Left hindlimb (tissue), 1 donor: ENCODE results near the gene C11orf68.

Experiments
- DNase-seq: peaks from one replicate; pipeline ENCODE4 v3.0.0-alpha.2; 2018

Gene C11orf68

GRCh38 chr11:65944191-65944590 lies 25.3 kb upstream of the C11orf68 start:
- DNase-seq, result no peak

DNA sequence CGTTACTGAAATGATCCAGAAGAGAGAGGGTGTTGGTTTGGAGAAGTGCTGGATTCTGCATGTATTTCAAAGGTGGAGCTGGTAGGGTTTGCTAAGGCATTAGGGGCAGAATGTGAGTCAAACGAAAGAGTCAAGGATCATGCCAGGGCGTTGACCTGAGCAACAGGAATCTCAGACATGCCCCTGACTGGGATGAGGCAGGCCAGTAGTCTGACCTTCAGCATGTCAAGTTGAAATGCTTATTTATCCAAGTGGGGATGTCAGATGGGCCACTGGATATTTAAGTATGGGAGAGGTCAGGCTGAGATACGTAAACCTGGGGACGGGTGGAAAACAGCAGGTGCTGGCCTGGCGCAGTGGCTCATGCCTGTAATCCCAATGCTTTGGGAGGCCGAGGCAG lies 23.7 kb upstream of the C11orf68 start:
- no peak for DNase-seq

- DNase-seq, result no peak
Observed at GRCh38 chr11:65941720-65942310, 23.0 kb upstream of the C11orf68 start.

DNA sequence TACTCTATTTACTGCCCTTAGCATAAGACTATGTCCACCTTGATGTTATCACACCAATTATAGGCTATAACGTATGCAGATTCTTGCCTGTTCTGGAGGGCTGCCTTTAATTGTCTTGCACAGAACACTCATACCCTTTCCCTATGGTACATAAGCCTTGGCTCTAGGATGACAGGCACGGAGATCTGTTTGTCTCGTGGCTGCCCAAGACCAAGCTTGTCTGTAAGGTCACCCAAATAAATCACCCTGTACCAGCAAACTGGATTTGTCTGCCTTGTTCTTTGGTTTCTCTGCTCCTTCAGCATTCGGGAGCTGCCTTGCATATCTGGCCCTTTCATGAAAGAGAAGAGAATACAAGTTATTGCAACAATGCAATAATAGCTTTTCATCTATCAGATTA lies 18.9 kb upstream of the C11orf68 start:
- no peak for DNase-seq

- DNase-seq, result no peak
Observed at GRCh38 chr11:65934014-65934413, 15.2 kb upstream of the C11orf68 start.

GRCh38 chr11:65932558-65932919 lies 13.7 kb upstream of the C11orf68 start:
- DNase-seq, result no peak

GRCh38 chr11:65931773-65932557 lies 13.1 kb upstream of the C11orf68 start:
- DNase-seq, result no peak

- DNase-seq, result no peak
Observed at GRCh38 chr11:65928667-65929066, 9.8 kb upstream of the C11orf68 start.

DNA sequence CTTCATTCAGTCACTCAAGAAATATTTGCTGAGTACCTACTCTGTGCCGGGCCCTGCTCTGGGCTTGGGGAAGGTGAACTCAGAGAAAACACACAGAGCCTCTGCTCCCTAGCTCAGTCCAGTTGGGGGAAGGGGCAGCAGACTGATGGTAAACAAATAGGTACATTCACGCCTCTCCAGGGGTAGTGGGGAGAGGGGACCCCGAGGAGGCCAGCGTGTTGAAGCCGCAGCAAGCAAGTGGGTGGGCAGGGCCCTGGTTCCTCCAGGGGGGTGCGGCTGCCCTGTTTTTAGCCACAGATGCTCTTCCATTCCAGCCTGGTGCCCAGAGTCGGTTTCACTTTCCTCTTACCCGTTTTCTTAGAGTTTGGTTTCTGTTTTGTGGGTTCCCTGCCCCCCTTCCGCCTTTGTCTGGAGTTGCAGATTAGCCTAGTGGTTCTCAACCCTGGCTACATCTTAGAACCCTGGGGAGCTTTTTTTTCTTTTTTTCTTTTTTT lies 9.1 kb upstream of the C11orf68 start:
- no peak for DNase-seq

DNA sequence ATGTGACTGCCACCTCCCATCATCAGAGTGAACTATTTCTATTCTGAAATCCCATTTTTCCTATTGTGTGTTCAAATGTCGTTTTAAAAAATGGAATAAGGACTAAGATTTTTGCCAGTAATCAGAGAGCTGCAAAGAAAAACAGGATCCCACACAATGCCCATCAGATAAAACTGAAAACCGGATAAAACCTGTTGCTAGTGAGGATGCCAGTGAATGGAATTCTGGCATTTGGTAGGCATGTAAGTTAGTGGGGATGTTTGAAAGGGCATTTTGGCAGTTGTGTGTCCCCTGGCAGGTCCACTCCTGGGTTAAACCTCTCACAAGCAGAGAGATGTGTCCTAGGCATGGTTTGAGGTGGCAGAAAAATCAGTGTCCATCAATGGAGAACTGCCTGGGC lies 6.5 kb upstream of the C11orf68 start:
- DNase-seq, result no peak

DNA sequence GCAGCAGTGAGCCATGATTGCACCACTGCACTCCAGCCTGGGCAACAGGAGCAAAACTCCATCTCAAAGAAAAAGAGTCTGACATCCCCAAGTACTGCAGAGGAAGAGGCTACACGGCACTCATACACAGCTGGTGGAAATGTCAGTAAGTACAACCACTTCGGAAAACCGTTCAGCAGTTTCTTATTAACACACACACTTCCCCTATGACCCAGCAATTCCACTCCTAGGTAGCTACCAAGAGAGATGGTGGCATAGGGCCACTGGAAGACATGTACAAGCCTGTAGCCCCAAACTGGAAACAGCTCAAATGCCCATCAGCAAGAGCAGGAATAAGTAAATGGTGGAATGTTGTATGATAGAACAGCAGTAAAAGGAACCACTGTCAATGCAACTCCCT lies 3.7 kb upstream of the C11orf68 start:
- no peak for DNase-seq

DNA sequence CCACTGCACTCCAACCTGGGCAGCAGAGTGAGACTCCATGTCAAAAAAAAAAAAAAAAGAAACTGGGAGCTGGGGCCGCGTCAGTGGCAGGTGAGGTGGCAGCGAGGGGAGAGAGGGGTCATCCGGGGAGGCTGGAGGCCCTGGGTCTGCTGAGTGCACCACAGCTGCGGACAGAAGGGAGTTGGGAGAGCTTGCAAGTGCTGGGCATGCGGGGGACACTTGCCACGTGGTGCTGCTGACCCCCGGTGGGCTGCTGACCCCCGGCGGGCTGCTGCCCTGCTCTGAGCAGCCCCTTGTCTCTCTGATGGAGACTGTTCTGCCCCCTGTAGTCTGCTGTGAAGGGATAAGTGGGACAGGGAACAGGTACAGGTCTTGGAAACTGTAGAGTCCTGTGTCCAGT lies 3.0 kb upstream of the C11orf68 start:
- DNase-seq, result no peak

- DNase-seq, result no peak
Observed at GRCh38 chr11:65921033-65921555, 2.2 kb upstream of the C11orf68 start.

- DNase-seq, result no peak
Observed at GRCh38 chr11:65920372-65920802, 1.5 kb upstream of the C11orf68 start.

DNA sequence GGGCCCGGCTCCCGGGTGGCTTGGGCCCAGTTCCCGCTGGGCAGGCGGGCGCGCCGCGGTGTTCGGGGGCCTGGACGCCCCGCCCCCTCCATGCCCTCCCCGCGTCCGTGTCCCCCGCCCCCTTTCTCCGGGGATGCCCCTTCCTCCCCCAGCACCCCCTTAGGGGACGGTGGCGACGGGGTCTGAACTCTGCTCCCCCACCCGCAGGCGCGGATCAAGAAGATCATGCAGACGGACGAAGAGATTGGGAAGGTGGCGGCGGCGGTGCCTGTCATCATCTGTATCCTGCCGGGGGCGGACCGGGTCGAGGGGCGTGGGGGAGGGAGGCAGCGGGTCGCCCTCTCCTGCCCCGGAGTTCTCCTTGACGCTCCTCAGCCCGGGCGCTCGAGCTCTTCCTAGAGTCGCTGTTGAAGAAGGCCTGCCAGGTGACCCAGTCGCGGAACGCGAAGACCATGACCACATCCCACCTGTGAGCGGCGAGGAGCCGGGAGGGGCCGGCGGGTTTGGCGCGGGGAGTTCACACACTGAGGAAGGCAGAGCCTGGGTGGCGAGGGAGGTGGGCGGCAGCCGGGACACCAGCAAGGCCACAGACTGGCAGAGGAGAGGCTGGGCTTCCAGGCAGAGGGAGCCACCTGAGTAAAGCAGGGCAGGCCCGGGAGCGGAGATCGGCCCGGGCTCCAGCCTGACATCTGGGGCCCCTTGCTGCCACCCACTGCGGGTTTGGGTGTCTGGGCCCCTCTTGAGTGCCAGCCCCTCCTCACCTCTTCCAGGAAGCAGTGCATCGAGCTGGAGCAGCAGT lies 910 bp upstream of the C11orf68 start:
- DNase-seq, result no peak

DNA sequence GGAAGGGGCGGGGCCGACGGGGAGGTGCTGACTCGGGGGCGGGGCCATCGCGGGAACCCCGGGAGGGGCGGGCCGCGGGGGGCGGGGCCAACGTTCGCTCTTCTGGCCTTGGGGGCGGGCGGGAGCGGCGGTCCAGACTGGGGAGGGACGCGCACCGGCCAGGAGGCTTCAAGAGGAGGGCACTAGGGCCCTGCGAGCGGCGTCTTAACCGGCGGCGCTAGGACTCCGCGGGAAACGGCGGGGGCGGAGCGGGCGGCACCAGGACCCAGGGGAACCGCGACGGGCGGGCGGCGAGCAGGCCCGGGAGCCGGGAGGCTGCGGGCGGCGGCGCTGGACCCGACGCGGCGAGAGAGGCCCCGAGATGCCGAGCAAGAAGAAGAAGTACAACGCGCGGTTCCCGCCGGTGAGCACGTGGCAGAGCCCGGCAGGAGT lies 295 bp upstream of the C11orf68 start, which contains the start of gene DRAP1:
Gene DRAP1, plus strand, starts transcription at position 286 of the 432 bp plus-strand sequence. Its CDS starts 76 bp downstream, at position 362.
- peak; percentile 99 for DNase-seq

- DNase-seq, result no peak
Observed at GRCh38 chr11:65917434-65918210, 1.2 kb downstream of the C11orf68 start.

DNA sequence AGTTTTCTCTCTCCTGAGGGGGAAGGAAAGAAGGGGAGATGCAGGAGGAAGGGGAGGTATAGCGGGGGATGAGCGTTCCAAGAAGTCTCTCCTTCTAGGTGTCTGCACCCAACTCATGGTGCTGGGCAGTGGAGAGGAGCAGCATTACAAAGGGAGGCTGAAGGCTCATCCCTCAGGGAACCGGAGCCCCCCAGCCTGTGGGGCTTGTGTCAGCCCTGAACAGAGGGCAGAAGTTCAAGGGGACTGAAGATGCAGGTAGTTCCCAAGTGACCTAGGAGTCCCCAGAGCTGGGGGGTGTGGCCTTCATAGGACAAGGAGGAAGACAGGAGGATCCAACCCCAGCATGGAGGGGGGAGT lies 1.8 kb downstream of the C11orf68 start:
- DNase-seq, result no peak

- no peak for DNase-seq
Observed at GRCh38 chr11:65916391-65916790, 2.5 kb downstream of the C11orf68 start.

- no peak for DNase-seq
Observed at GRCh38 chr11:65915821-65916251, 3.0 kb downstream of the C11orf68 start.

DNA sequence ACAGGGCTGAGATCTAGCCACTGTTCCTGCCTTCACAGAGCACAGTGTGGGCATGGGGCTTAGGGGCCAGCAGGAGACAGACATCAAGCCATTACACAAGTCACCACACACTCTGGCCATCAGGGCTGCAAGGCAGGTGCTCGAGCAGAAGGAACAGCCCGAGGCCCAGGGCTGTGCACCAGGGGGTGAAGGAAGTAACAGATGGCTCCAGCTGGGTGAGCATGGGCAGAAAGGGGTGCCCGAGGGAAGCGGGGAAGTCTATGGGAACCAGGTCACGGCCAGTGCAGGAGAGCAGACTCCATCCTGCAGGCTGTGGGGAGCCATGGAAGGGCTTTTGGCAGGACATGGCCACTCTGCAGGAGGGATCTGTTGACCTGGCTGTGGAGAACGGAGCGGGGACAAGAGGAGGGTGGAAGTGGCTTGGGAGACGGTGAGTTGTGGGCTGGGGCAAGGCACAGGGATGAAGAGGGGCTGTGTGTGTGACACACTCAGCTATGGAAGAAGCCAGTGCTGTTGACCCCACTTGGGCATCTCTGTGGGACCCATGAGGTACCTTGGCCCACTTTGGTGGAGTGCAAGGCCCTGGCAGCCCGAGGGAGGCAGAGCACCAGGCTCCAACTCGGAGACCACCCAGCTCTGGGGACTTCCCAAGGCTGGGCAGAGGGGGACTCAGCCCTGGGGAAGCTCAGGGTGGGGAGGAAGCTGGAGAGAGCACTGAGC lies 3.6 kb downstream of the C11orf68 start:
- DNase-seq, result no peak

- no peak for DNase-seq
Observed at GRCh38 chr11:65912845-65913244, 6.0 kb downstream of the C11orf68 start.
